ENCODE data around the gene CLMN. TPM values are rescaled to one million over a fixed set of nuclear protein-coding genes. Genes with fewer than 3 reads are reported as not detected.

The CLMN gene
- total and polyA plus RNA-seq, 10 of the 15 experiments (the other 5 are each of a cell fraction or from before 2014, with no cell fraction given): 7.8 to 49.3 (median 18.5) TPM

DNA sequence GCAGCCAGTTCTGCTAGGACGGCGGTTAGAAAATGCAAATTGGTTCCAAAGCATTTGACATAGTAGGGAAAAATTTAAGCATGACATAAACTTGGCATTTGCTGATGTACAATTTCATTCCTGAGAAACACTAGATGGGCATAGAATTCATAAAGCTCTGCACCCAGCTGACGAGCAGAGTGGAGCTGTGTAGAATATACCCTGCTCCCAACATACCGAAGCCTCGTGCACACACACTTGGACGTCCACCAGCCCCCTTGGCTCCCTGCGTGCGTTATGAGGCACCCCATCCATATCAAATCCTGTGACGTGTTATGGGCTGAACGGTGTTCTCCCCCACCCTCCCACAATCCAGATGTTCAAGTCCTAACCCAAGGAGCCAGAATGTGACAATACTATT, 65.4 kb downstream of the CLMN start (continued):
- TF ChIP-seq ZBTB4 (CRISPR knock-in tag; IDR thresholded peaks at IDR 0.05) (no peak), FOXM1 (IDR thresholded peaks at IDR 0.05; ENCODE audit: low read depth, low read length) (no peak), STAT1 (conservative IDR thresholded peaks at IDR 0.05) (no peak), POLR2A (IDR thresholded peaks at IDR 0.05; ENCODE audit: low read depth, low read length) (no peak), JUND (IDR thresholded peaks at IDR 0.05; ENCODE audit: low read depth, low read length) (no peak), NFXL1 (IDR thresholded peaks at IDR 0.05; ENCODE audit: borderline replicate concordance) (no peak), TBL1XR1 (IDR thresholded peaks at IDR 0.05; ENCODE audit: low read depth, low read length) (no peak), CBX3 (IDR thresholded peaks at IDR 0.05; ENCODE audit: borderline replicate concordance, low read depth) (no peak)

- BruUV-seq (replicated peaks): no TSS peak
- DNase-seq (ENCODE audit: low read depth, low spot score): no peak
- Histone ChIP-seq H3K4me1 (ENCODE audit: control insufficient read depth, insufficient read depth, low read length) (peaks cover 21% of the 10 kb centered on the region), H3K4me2 (ENCODE audit: control insufficient read depth, insufficient read depth) (no peak overlapping the region), H4K20me1 (ENCODE audit: control insufficient read depth, insufficient read depth) (no peaks in the 10 kb centered on the region), H3K36me3 (ENCODE audit: control insufficient read depth in 2 of 2, insufficient read depth in 2 of 2, low read length in 1 of 2) (no peaks in the 10 kb centered on the region), H3K27ac (ENCODE audit: control insufficient read depth, insufficient read depth) (no peak overlapping the region), H3K4me3 (no peak overlapping the region), H2AFZ (ENCODE audit: control insufficient read depth, low read depth, low read length) (no peak overlapping the region), H3K9me3 (replicated peaks; ENCODE audit: control insufficient read depth, insufficient read depth, low read length) (no peaks in the 10 kb centered on the region), H3K79me2 (ENCODE audit: control insufficient read depth, insufficient read depth, low read length) (no peaks in the 10 kb centered on the region), H3K9ac (ENCODE audit: control insufficient read depth, insufficient read depth, low read length) (no peak overlapping the region), H3K27me3 (replicated peaks in 1 of 2; ENCODE audit: control insufficient read depth in 2 of 2, insufficient read depth in 2 of 2, low read length in 1 of 2) (no peaks in the 10 kb centered on the region)
- WGBS (ENCODE audit: insufficient coverage, insufficient replicate concordance, low lambda C conversion rate, missing lambda C conversion rate): 40% methylated on average over 6 of the region's 6 CpGs
- in situ Hi-C loops (cut with MboI) (no loop called here), intact Hi-C loops (cut with micrococcal nuclease; ENCODE audit: unreplicated experiment) (no loop called here)
- ChIA-PET POLR2A (interaction anchor here (1.1 to 1.4 kb wide), 2 partner anchors 11 to 35 kb away, joined by 3 to 6 read pairs; no protein-coding TSS in a partner anchor), SMC1A (ENCODE audit: uncharacterized antibody, unreplicated experiment) (interaction anchor here (1.2 to 1.3 kb wide), 2 partner anchors 12 to 14 kb away, joined by 3 to 5 read pairs; no protein-coding TSS in a partner anchor), RAD21 (ENCODE audit: unreplicated experiment) (no interaction called here), CTCF (no interaction called here)
- TF ChIP-seq ESRRA (IDR thresholded peaks at IDR 0.05; ENCODE audit: low read length): no peak
- TF ChIP-seq GATAD2B (conservative IDR thresholded peaks at IDR 0.05; ENCODE audit: low read depth): no peak
- no peak for TF ChIP-seq ZNF24 (IDR thresholded peaks at IDR 0.05)
- TF ChIP-seq TCF3 (IDR thresholded peaks at IDR 0.05; ENCODE audit: borderline replicate concordance, insufficient read depth, low read depth, low read length): no peak
- no peak for TF ChIP-seq CTCF (IDR thresholded peaks at IDR 0.05 in 2 of 3, conservative IDR thresholded peaks at IDR 0.05 in 1 of 3; ENCODE audit: control insufficient read depth in 2 of 3, extremely low read depth in 1 of 3, insufficient read depth in 1 of 3, low read depth in 3 of 3, low read length in 3 of 3)
- no peak for TF ChIP-seq HDAC6 (IDR thresholded peaks at IDR 0.05; ENCODE audit: unreplicated experiment)
- TF ChIP-seq TCF7 (IDR thresholded peaks at IDR 0.05; ENCODE audit: borderline replicate concordance): no peak
- TF ChIP-seq CREM (IDR thresholded peaks at IDR 0.05; ENCODE audit: low read depth): no peak
- no peak for TF ChIP-seq NR2C1 (IDR thresholded peaks at IDR 0.05)
- no peak for TF ChIP-seq CHD4 (IDR thresholded peaks at IDR 0.05)
- FAIRE-seq: no peak
- no peak for ATAC-seq
Observed at GRCh38 chr14:95253039-95253630, 66.6 kb downstream of the CLMN start.

Data from GM12878 (cell line).